Measurements from ENCODE around the gene KIAA1671.

Gene KIAA1671

DNA sequence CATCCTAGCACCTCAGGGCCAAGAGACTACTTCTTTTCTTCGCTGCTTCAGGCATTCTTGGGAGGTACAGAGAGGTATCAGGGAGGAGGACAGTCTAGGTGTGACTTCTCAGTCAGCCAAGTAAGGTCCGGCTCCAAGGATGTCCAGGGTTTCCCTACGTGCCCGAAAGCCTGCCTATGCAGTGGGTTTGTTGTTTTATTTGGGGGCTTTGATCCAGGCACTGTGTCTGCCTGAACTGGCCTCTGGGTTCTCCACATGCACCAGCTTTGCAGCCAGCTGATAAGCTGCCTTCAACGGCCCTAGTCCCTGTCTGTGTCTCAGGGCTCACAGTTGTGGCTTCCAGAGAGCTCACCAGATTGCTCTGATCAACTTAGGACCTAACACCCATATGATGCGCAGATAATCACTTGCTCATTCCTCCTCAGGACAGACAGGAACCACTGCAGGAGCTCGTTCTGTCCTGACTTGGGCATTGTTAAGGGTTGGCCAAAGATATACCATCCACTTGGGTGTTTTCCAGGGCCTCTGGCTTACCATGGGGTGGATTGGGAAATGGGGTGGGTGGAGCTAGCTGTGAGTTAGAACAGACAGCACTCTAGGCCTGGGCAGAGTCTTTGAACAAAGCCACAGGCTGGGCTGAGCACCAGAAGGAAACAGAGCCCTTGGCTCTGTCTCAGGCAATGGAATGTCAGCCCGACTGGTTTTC, 201.6 kb downstream of the KIAA1671 start:
- no peak for DNase-seq

DNA sequence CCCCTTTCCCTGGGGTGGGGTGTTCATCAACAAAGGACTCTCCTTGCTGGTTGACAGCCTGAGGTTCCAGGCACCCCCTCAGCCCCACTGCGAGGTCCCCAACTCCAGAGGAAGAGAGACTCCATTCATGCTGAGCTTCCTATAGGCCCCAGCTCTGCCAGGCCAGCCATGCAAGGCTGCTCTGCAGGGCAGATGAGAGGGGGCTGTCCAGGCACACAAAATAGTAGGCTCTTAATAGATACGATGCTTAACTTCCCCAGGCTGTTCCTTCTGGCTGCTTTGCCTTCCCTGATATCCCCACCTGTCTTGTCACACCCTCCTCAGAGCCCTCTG, 202.1 kb downstream of the KIAA1671 start:
- DNase-seq = no peak

DNA sequence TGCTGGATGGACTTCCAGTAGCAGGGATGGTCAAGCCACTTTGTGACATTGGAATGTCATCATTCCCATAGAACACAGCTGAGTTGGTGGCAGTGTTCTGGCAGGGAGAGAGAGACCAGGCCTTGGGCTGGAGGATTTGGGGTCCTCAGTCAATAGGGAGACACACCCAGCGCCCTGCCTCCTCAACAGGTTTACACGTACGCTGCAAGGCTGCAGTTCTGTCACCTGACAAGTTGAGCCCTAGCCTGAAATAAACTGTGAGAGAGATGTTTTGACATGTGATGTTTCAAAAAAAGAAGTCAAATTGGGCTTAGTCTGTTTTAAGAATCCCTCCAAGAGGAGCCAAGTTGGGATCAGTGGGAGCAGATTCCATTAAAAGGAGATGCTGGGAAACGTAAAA, 204.2 kb downstream of the KIAA1671 start:
- DNase-seq = no peak

DNA sequence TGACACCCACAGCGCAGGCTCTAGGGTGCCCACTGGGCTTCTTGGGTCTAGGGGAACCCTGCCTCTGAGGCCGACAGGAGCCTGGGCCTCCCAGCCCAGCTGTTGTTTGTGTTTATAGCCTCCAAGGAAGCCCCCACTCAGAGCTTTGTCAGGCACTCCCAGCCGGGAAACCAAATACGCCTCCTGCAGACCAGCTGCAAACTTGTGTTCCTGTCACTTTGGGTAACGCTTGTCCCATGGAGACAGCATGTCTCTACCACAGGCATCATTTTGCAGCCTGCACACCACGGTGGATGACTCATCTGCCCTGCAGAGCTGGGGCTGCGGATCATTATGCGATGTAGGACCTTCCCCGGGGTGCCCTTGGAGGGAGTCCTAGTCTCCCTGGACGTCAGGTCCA, 206.5 kb downstream of the KIAA1671 start:
- DNase-seq = no peak

DNA sequence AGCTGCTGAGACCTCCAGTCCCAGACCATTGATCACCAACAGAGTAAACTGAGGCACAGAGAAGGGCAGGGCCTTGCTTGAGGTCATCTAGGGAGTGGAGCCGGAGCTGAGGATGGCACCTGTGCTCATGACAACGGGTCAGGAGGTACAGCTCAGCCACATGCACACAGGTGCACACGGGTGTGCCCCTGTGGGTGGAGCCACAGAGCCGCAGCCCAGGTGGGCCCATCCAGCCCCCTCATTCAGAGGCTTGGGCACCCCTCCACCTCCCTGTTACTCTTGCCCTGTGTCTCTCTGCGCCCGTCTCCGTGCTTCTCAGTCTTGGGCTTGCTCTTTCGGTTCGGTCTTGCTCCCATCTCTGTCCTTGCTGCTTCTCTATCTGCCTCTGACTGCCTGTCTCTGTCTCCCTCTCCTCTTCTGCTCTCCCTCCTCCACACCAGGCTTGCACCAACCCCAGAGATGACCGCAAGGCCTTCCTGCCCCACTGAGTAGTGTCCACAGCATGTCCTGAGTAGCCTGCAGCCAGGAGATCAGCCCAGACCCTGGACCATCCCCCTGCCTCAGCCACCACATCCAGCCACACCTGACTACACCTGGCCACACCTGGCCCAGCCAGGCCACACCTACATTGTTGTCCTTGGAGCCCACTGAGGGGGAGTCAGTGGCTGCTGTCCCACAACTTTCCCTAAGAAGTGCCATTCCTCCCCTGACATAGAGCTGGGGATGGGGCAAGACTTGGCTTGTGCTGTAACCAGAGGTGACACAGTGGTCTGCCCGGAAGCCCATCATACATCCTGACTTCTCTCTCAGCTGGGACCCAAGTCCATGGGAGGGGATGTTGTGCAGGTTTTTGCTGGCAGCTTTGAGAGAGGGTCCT, 207.8 kb downstream of the KIAA1671 start:
- no peak for DNase-seq

DNA sequence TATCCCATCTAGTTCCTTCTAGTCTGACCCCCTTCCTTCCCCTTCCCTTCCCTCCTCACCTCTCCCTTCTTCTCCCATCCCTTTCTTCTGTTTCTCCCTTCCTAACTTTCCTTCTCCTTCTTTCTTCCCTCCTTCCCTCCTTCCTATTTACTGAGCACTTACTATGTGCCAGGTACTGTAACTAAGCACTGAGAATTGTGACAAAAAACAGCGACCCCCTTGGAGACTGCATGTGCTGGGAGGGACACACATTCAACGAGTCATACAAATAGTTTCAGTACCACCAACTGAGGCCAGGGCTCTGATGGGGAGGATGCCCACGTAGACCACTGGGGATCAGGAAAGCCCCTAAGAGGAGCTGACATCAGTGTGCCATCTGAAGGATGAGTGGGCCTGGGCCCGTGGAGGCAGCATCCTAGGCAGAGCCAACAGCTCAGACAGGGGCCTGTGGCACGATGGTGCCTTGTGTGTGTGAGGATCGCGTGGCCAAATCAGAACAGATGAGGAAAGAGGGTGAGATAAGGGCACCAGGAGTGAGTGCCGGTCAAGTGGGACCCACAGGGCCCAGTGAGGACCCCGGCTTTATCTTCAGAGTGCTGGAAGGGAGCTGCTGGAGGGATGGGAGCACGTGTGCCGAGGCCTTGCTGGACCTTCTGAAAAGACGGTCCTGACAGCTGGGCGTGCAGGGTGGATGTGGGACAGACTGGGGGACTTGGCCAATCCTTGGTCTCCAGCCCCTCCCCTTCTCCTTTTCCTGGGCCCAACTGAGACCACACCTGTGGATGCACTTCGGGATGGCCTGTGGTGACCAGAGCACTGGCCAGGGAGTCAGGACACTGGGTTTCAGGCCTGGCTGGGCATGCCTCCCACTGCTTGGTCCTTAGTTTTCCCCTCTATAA, 208.8 kb downstream of the KIAA1671 start:
- no peak for DNase-seq

DNA sequence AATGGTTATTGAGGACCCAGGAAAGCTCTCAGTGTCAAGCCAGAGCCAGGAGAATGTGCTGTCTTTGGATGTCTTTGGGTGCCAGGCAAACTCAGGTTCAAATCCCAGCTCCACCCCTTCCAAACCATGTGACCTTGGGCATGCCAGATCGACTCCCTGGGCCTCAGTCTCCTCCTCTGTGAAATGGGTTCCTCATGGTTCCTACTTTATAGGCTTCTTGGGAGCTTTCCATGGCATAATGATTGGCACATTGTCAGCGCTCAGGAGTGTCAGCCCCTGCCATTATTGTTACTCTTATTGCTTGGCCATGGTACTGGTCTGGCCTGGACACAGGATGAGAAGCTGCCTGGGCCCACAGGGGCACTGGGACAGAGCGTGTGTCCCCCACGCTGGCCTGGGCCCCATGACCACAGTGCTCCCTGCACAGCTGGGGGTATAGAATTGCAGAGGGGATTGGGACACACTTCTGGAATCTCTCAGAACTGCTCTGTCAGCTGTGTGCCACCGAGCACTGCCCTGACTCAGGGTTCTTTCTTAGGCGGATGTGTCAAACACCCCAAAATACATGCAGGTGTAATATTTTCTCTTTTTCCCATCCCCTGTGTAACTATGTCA, 209.5 kb downstream of the KIAA1671 start:
- DNase-seq = no peak

DNA sequence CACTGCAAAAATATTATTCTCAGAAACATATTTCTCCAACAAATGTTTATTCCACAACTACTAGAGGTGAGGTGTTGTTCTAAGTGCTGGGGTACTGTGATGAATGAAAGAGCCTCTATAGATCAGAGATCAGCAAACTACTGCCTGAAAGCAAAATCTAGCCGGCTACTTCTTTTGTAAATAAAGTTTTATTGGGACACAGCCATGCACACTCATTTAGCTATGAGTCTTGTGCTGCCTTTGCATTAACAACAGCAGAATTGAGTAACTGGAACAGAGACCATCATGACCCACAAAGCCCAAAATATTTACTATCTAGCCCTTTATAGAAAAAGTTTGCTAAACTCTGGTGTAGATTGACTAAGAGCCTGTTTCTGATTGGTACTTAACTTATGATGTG, 210.0 kb downstream of the KIAA1671 start:
- DNase-seq = no peak

DNA sequence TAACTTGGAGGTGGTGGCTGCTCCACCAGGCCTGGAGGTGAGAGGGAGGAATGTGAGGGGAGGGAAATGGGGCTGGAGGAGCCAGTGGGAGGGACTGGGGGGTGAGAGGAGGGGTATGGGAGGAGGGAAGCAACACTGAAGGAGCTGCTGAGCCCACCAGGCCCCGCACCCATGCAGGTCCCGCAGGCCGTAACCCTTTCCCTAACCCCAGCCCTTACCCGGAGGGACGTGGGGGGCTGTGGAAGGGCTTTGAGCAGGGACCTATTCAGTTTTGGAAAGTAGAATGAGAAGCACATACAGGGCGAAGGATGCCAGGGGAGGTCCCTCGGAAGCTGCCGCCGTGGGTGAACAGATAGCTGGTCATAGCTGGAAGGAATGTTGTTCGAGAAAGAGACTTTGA, 213.3 kb downstream of the KIAA1671 start:
- DNase-seq = no peak

DNA sequence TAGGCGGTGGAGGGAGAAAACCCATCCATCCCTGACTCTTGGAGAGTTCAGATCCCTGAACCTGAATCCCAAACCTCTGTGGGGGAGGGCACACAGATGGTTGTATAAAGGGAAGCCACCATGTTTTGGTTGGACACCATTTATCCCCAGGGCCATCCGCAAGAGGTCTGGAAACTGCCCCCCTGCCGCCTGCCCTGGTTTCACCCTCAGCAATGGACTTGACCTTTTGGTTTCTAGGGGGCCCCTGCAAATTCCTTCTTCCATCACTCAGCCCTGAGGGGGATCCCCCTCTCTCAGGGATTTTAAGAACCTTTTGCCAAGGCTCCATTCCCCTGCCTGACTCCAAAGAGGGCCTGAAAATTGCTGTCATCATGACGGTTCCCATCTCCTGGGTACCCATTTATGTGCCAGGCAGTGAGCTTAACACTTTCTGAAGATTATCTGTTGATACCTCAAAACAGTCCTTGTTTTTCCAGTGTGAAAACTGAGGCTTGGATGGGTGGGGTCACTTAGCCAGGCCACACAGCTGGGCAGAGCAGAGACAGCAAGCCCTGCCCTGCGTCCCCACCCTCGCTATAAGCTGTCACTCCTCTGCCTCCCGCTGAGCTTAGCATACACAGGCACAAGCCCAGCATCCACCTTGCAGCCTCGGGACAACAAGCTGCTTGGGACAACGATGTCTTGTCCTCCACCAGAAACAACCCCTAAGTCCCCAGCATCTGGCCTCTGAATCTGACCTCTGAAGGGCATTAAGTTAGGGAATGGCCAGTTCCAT, 213.9 kb downstream of the KIAA1671 start:
- DNase-seq = no peak

DNA sequence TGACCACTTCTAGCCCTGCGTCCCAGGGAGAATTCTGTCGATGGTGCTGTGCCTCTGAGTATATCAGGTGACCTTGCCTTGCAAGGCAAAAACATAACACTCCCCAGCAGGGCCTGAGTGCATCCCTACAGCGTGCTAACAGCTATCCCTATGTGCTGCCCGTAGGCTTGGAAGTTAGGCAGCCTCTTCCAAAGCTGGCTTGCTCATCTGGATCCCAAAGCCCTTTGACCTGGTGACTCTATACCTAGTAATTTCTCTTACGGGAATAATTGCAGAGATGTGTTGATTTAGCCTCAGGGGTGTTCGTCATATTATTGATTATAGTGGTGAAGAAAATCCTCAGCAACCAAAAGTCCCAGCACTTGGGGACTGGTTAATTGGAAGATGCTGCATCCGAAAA, 214.6 kb downstream of the KIAA1671 start:
- no peak for DNase-seq

DNA sequence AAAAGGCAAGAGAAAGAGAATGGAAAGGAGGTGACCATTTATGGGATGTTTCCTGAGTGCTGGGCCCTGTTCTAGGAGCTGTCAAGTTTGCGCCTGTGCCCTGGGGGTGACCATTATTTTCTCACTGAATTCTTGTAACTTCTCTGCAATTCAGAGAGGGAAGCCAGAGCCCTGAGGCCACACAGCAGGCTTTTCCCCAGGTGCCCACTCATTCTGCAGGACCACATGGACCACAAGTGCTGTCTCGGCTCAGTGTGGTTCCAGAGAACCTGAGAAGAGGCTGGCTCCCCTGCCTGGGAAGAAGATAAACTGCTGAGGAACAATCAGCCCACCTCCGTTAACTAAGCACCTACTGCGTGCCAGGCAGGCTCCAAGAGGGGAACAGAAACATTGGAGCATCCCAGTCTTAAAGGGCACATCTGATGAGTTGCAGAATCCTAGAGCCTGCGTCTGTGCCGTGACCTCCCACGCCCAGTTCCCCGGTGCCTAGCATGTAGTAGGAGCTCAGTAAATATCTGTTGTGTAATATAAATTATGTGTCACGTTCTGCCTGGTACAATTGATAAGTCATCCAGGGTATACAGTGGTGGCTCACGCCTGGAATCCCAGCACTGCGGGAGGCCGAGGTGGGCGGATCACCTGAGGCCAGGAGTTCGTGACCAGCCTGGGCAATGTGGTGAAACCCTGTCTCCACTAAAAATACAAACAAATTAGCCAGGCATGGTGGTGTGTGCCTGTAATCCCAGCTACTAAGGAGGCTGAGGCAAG, 215.5 kb downstream of the KIAA1671 start:
- no peak for DNase-seq

DNA sequence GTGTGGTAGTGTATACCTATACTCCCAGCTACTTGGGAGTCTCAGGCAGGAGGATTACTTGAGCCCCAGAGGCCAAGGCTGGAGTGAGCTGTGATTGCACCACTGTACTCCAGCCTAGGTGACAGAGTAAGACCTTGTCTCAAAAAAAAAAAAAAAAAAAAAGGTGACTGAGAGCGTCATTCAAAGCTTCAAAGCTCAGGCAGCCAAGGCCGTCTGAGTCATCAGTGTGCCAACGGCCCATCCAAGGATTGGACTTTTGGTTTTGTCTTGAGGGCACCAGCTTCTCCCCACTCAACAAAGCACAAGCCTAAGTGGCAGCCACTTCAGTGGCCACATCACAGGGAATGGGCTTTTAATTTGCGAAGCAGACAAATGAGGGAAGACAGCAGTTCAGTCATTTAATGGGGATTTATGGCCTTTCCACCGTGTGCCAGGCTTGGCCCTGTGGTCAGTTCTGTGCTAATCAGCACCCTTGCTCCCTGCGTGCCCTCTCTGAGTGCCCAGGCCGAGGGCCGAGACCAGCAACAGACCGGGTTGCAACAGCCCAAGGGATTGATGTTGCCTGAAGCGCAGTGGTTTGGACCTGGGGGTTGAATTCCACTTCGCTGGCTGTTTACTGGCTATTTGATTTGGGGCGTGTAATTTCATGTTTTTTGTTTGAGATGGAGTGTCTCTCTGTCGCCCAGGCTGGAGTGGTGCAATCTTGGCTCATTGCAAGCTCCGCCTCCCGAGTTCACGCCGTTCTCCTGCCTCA, 216.9 kb downstream of the KIAA1671 start:
- DNase-seq = no peak

DNA sequence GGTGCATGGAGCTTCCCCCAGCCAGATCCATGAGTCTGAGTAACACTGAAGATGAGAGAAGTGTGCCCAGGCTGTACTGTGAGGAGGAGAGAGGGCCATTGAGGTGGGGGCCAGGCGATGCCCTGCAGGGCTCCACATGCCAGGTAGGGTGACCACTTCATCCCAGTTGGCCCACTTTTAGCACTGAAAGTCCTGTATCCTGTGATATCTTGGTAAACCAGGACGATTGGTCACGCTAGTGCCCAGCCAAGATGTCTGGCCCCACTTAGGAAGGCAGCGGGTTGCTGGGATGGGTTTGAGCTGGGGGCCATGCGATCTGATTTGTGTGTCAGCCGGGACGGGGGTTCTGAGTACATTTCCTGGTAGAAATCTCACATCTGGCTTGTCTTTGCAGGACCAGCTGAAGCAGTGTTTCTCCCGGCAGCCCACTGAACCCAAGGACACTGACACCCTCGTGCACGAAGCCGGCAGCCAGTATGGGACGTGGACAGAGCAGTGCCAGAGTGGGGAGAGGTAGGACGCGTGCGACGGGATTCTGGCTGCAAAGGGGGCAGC, 218.0 kb downstream of the KIAA1671 start:
- no peak for DNase-seq

DNA sequence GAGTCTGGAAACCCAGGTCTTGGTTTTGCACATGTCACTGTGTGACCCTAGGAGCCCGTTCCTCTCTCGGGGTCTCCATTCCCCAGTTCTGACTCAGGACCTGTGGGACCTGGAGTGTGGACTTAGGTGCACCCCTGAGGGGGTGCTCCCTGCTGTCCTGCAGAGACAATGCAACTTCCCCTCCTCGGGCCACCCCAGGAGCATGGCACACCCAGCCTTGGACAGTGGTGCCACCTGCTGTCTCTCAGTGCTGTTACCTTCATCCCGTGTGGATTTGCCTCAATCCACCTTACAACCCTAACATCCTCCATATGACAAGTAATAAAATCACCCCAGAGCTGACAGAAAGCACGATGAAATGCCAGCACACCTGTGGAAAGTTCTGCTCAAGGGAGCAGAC, 219.6 kb downstream of the KIAA1671 start:
- no peak for DNase-seq

DNA sequence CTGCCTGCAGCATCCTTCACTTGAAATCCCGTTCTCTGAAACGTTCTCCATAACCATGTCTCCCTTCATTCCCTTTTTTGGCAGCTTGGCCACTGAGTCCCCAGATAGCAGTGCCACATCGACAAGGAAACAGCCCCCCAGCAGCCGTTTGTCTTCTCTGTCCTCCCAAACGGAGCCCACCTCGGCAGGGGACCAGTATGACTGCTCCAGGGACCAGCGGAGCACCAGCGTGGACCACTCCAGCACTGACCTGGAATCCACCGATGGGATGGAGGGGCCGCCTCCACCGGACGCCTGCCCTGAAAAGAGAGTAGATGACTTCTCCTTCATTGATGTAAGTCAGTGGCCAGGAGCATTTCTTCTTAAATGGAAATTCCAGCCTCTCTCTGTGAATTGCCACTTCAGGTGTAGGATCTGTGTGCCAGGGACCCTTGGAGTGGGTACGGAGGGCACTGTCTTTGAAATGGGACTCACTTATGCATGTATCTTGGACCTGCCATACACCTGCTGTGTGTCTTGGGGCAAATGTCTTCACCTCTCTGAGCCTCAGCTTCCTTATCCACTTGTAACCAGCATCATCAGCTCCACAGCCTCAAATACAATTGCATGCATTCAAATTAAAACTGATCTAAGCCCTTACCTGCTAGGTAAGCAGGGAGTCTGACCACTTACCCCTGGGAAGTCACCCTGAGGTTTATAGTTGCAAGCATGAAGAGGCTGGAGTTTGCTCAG, 221.8 kb downstream of the KIAA1671 start:
- no peak for DNase-seq

DNA sequence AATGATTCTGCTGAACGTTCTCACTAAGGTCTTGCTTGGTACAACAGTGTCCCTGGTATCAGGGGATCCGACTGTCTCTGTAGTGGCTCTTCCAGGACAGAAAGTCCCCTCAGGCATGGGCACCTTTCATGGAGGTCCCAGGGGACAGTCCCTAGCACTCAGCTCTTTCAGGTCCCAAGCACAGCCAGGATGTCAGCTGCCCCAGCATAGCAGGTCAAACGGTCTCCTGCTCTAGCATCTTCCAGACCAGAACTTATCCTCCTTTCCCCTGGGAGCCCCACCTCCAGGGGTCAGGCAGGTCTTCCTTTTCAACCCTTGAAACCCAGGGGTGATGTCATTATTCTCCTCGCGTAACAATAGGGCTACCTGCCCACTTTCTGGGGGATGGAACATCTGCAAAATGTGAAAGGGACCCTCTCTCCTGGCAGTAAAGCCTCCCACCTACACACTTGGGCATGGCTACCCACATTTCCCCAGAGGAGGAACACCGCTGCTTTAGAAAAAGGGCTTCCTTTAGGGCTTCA, 222.4 kb downstream of the KIAA1671 start:
- no peak for DNase-seq

DNA sequence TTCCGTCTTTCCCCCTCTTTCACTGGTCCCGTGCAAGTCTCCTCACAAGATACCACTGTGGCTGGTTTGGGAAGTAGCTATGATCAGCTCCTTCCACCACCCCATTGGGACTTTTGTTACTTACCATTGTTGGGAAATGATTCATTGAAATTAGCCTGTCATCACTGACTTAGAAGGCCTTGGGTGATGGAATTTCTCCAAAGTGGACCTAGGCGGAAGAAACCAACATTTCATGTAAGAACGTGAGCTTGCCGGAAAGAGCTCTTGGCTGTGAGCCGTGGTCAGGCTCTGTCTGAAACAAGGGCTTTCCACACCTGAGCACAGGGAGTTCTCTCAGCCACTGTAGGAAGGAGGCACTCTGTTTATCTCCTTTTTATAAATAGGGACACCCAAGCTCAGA, 223.7 kb downstream of the KIAA1671 start:
- DNase-seq = no peak

DNA sequence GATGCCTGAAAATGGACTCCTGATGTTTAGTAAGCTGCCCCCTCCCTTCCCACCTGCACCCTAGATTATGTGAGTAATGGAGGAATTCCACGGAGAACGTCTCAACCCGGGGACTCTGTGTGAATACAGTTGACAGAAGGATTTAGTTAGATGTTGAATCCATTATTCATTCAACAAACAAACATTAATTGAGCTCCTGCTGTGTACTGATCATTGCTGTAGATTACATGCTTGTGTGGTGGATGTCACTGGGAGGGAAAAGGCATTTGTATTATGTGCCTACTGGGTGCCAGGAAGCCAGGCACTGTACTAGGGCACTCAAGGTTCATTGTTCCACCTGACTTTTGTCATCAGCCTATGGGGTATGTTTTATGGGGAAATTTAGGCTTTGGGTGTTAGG, 224.3 kb downstream of the KIAA1671 start:
- DNase-seq = no peak
